ENCODE measurements around the gene IQCE. TPM values are rescaled to one million over a fixed set of nuclear protein-coding genes. Genes with fewer than 3 reads are reported as not detected.
A peak's percentile ranks its signal among the peaks of the same experiment; 100 is the strongest.

IQCE gene
- total RNA-seq, 1 experiment from 2014 or later, result 7.6 TPM

DNA sequence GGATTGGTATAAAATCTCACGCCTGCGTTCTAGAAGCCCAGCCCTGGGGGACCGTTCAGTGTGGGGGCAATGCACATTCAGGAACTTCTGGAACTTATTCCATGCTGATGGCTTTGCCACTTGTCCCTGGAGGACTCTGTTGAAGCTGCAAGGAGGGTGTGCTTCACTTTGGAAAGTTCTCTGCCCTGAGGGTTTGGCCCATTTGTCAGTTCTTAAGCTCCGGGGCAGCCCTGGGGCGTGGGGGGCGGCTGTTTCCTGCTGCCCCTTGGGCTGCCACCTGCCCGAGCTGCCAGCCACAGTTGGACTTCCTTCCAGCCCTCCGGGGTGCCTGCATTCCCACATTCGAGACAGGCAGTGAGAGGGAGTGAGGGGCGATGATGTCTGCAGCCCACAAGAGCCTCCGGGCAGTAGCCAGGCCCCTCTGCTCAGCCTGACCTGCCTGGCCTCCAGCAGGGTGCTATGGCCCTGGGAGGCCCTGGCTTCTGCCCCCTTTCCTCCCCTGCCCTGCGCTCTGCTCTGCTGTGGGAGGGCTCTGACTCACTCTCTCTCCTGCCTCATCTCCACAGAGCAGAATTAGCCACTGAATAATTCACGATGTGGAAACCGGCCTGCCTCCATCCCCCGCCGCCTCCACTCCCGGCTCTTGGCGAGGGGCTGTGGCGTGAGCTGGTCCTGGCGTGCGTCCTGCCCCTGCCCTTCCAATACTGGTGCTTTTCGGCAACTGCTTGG is 74.9 kb downstream of the IQCE start:
- peak; percentile 89 for DNase-seq (ENCODE audit: low read depth)

DNA sequence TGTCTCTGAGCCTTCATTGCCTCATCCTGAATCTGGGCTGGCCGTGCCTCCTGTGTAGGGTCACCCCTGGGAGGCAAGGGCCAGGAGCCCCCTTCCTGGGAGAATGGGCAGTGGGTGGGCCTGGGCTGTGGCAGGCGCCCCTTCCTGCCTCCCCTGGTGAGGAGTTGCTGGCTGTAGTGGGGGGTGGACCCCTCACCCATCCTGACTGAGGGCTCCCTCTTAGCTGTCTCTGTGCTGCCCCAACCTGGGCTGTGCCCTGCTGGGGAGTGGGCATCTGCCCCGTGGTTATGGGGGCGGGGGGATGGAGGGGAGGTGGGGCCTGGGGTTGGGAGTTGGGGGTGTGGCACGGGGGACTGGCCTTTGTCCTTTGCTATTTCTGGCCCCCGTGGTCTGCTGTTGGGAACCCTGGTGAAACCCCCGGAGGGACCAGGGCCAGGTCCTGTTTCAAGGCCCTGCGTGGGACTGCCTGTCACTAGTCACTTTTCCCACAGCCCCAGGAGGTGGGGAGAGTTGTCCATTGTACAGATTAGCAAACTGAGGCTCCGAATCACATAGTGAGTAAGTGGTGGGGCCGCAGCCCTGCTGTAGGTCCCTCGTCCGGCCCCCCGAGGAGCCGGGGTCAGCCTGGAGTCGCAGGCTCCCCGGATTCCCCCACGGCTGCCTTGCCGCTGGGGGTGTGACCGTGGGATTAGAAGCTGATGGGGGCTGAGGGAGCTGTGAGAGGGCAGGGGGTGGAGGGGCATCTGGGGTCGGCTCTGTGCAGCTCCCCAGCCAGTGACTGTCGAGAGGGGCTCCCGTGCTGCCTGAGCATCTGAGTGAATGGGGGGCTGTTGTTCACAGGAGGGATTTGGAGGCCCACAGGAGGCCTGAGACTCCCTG is 75.7 kb downstream of the IQCE start:
- DNase-seq (ENCODE audit: low read depth), result no peak

DNA sequence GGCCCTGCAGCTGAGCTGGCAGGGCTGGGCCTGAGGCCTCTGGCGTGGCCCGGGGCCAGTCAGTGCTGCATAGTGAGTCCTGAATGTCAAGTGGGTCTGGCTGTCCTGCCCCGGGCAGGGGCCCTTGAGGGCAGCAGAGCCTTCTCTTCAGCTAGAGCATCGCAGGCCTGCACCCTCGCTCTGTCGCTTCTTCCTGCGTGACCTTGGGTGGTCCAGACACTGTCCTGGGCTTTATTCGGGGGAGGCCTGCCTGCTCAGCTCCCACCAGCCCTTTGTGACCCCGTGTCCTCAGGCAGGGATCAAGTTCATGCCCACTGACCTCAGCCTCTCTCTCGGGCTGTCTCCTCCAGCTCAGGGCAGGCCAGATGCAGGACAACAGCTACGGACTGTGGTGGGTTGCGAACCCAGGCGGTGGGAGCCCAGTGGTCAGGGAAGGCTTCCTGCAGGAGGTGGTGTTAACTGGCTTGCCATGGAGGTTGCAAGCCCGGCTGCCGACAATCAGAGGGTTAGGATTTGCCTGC is 76.4 kb downstream of the IQCE start:
- DNase-seq (ENCODE audit: low read depth), result no peak

DNA sequence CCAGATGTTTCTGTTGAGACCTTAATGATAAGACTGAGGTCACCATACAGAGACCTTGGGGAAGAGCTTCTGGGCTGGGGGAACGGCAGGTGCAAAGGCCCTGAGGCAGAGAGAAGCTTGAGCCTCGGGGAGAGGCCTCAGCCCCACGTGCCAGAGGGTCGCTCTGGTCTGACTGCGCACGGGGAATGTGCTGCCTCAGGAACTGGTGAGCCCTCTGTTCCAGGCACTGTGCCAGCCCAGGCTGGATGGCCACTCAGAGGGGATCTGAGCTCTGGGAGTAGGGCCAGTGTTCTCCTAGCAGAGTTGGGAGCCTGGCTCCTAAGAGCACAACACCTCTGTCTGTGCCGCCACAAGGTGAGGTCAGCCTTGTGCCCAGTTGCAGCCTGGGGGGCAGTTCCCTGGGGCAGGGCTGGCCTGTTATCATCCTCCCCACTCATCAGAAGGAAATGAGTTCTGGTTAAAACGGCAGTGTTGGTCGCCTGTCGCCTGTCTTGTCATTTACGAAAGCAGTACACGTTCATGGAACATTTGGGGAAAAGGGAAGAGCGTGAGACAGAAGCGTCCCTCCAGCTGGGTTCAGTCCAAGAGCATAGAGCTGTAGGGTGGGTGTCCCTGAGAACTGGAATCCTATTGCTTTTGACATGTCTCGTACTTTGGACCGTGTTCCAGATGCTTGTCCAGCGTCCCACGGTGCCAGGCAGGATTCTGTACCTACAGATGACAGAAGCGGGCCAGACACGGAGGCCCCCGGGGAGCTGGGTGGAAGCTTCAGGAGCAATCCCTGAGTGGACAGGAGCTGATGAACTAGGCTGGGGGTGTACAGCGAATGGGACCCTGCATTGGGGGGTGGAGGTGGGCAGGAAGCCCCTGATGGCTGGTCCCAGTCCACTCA is 77.3 kb downstream of the IQCE start:
- peak; percentile 75 for DNase-seq (ENCODE audit: low read depth)

DNA sequence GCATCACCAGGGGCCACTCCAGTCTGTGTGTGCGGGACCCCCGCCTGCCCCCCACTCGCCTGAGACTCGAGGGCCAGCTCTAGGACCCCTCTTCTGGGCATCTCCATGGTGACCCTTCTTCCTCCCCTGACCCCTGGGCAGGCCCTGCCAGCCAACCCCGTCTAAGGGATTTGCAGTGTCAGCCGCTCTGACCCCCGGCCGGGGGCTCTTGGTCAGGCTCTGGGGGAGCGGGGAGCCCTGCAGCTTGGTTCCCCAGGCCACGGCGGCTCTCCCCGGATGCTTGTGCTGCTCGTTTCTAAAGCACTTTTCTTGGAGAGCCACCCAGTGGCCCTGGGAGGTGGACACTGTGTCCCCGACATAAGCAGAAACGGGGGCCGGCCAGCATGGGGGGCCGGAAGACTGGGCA is 78.3 kb downstream of the IQCE start:
- DNase-seq (ENCODE audit: low read depth), result no peak

DNA sequence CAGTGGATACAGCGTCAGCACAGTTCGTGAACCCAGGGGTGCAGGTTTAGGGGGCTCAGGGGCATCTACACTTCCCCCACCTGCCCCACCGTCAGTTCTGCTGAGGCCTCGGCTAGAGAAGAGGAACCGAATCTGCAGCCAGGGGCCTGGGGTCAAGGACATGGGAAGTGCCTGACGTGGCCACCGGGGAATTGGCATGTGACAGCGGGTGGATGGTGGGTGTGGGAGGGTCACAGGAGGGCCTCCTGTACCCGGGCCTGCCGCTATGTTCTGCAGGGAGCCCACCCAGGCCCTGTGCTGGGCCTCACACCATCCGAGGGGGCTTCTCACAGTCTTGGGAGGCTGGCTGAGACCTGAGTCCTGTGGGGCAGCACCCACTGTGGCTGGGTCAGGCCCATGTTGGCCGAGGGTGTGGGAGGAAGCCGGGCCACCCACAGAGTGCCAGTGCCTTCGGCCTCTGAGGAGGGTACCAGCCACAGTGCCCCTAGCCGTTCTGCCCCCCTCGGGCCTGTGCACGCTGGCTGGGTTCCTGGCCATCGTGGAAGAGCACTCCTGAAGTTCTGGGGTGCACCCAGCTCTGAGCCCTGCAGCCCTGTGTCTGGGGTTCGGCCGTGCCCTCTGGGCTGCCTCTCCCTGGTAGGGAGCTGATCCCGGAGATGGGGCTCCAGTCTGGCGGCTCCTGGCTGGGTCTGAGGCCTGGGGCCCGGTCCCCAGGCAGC is 78.9 kb downstream of the IQCE start:
- DNase-seq (ENCODE audit: low read depth), result no peak

DNA sequence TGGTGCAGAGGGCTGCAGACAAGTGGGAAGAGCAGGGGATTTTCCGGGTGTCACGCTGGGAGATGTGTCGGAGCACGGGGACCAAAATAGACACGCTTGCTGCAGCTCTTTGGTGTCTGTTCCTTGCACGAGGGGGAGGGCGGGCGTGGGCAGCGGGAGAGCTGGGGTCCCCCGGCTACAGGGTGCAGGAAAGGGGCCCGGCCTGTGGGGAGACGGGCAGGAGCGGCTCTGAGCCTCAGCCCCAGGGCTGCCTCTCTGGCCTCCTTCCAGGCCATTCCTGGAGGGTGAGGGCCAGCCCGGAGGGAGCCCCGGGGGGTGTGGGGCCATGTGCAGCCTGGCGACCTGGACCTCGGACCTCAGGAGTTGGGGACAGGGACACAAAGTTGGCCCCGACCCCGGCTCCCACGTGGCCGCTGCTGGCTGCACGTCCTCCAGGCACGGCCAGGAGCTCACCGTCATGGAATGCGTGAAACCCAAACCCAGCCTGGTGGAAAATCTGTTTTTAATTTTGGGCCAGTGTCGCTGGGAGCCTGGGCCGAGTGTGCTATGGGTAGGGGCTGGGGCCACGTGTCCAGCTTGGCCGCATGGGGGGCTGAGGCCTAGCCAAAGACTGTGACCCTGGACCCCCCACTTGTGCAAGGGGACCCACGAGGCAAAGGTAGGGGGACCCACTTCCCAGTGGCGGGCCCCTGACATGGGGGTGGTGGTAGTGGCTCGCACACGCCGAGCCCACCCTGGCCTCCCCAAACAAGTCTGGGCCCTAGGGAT is 79.6 kb downstream of the IQCE start:
- DNase-seq (ENCODE audit: low read depth), result peak; percentile 64

DNA sequence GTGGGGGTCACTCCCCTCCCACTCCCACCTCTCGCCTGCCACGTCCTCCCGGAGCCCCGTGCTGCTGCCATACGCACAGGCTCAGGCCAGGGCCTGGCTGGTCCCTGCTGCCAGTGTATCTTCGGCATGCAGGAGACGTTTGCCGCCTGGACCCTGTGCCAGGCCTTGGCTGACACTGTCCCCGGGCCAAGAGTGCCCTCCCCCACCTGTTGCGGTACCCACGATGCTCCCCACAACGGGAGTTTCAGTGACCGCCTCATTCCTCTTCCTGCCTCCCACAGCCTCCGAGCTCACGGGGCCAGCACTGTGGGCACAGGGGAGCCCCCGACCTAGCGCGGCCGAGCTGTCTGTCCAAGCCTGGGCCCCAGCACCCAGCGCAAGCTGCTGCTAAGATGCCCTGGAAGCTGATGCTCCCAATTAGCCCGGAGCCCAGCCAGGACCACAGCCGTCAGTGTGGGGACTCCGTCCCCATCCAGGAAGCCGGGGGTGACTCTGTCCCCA is 80.5 kb downstream of the IQCE start:
- no peak for DNase-seq (ENCODE audit: low read depth)

DNA sequence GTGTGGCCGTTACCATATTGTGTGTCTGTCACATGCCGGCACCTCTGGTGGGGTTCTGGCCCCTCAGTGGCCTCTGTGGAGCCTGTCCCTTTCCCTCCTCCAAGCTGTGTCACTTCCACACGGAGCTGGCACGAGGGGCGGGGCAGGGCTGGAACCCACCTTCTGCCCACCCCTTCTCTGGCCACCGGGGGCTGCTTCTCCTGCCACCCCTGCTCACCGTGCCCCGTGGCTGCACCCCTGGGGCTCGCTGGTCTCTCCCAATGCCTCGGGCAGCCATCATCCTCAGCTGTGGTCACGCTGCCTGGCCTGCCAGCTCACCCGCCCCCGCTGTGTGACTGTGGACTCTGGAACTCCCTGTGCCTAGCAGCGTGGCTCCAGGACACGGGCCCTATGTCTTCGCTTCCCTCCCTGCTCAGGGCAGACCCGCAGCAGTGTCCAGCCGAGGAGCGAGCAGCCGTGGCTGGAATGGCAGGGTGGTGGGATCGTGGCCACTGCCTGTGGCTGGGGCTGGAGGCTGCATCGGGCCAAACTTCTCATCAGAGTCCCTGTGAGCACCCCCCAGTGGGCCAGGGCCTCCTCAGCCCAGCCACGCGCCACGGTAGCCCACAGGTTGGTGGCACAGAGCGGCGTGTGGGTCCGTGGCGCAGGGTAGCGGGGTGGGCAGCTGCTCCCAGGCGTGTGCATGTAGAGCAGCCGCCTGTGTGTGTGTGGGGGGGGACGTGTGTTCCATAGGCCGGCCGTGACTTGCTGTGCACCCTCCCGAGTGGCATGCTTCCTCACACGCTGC is 81.1 kb downstream of the IQCE start:
- DNase-seq (ENCODE audit: low read depth), result no peak

DNA sequence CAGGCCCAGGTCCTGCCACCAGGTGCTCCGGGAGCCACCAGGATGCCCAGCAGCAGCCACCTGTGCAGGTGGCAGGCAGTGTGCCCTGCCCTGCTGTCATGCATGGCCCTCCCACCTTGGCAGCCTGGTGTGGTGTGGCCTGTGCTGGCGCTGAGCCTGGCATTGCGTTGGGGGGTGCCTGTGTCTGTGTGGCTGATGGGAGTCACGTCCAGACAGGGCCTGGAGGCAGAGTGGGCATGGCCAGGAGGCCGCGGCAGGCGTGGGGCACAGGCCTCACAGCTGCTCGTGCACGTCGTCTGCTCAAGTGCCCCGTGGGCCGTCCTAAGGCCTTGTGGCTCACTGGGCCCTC is 81.7 kb downstream of the IQCE start:
- no peak for DNase-seq (ENCODE audit: low read depth)

DNA sequence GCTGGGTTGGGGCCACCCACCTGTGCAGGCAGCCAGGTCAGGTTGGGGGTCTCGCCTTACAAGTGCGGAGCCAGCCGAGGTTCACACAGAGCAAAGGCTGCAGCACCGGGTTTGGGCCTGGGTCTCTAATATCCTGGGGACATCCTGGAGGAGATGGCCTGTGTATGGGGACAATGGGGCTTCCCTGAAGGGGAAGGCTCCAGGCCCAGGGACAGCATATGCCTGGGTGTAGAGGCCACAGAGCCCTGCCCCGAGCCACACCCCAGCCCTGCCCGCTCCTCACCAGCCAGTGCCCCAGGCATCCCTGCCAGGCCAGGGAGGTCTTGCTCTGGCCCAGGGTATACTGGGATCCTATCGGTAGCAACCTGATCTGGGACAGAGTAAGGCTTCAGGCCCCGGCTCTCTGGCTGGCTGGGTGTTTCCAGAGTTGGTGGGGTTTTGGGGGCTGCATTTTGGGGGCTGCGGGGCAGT is 82.1 kb downstream of the IQCE start:
- no peak for DNase-seq (ENCODE audit: low read depth)

DNA sequence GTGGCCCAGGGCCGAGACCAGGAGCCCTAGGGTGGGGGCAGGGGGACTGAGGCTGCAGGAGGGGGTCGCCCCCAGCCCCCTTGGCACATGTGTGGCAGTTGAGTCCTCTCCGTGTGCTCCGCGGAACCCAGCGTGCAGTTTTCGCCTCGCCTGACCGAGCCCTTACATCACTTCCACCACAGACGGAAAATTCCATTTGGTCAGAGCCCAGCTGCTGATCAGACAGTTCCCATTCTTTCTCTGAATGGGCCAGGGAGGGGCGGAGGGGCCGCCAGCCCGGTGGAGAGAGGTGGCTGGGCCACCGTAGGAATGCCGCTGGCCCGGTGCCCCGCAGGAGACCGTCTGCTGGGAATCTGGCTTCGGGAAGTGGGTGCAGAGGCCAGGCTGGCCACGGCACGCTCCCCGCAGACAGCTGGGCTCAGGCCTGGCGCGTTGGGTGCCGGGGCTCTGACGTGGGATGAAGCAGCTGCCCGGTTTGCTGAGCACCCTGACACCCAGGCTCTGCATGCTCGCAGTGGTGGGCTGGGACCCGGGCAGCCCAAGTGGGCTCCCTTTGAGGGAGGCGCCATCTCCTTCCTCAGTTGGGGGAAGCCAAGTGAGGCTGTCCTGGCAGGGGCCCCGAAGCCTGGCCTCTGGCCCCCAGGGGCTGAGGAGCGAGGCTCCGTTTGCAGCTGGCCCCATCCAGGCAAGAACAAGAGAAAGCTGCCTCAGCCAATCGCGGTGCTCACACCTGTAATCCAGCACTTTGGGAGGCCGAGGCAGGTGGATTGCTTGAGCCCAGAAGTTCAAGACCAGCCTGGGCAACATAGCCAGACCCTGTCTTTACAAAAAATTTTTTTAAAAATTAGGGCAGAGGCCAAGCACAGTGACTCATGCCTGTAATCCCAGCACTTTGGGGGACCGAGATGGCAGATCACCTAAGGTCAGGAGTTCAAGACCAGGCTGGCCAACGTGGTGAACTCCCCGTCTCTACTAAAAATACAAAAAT is 82.9 kb downstream of the IQCE start:
- DNase-seq (ENCODE audit: low read depth), result peak; percentile 83

DNA sequence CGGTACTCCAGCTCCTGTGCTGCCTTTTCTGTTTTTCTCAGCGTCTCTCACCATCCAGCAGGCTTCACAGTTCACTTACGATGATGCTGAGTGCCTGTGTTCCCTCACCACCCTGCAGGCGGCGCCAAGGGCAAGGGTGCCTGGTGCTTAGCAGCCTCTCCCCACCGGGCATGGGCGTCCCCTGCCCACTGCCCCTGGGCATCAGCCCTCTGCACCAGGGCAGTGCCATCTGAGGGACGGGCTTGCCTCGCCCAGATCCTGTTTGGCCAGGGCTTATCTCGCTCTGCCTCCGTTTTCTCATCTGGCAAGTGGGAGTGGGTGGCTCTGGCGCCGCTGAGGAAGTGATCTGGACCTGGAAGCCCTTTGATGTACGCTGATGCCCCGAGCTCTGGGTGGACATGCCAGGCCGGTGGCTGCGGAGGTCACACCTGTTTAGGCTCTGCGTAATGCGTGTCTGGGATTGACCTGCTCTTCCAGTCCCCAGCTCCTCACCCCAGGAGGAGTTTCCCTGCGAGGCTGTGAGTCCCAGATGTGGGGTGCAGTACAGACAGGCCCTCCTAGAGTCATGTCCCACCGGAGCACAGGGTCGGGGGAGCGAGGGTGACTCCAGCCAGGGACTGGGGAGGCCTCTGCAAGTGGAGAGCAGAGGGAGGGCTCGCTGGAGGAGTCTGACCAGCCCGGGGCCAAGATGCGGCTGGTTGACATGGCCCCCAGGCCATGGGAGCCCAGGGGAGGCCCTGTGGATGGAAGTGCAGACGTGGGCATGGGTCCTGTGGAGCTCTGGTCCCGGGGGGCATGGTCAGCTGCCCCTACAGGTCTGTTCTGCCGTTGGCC is 84.8 kb downstream of the IQCE start:
- no peak for DNase-seq (ENCODE audit: low read depth)

DNA sequence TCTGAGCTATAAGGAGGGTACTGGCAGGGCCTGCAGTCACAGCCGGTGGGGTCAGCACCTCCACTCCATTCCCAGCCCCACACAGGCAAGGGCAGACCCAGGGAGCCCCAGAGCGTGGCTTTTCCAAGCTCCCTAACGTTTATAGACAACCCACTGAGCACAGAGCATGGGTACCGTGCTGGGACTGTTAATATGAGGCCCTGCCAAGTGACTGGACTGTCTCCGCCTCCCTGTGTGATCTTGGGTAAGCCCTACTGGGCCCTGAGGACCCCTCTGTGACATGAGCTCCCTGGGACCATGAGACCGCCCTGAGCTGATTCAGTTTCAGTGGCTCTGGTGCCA is 85.4 kb downstream of the IQCE start:
- no peak for DNase-seq (ENCODE audit: low read depth)

DNA sequence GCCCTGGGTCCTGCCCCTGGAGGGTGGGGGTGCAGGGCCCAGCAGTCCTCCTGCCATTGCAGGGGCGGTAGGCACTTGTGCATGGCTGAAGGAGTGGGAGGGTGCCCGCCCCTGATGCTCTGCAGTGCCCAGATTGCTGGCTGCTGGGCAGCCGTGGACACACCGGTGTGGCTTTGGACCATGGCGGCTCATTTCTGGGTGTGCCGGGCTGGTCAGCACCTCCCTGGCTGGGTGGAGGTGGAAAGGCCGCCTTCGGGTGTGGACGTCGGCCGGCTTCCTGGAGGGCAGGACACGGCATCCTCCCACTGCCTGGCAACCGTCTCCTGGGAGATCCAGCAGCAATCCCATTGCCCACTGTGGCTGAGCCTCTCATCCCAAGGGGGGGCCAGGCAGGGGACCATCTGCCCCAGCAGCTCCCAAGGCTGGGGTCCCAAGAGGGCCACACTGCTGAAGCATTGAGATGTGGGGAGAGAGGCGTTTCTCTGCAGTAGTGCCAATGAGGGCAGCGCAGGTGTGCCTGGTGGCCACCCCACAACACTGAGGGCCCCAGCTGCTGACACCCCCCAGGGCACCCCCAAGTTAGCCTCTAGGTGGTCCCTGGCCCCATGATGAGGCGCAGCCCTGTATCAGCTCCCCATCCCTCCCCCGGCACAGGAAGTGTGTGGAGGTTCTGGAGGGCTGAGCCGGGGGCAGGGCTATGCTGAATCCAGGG is 85.9 kb downstream of the IQCE start:
- DNase-seq (ENCODE audit: low read depth), result no peak

DNA sequence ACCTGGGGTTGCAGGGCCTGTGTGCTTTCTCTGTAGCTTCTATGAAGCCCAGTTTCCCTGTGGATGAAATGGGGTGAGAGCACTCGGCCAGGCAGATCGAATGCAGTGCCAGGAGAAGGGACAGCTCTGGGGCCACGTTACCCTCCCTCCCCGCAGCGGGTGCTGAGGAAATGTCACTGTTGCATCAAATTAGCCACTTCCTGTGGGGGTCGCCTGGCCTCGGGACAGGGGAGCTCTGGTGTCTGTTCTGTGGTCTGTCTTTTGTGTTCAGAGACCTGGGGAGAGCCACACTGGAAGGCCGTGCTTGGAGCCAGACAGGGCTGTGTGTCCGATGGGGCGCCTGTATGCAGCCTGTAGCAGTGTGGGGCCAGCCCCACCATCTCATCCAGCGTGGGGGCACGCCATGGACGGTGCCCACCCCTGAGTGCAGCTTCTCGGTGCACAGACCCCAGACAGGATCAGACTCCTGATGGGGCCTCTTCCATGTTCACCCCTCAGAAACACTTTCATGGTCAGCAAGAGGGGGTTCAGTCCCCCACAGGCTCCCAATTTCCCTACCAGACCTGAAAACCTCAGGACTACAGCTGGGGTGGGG is 86.6 kb downstream of the IQCE start:
- DNase-seq (ENCODE audit: low read depth), result peak; percentile 48
